ENCODE measurements around the gene KLHL17. TPM values are rescaled to one million over a fixed set of nuclear protein-coding genes. Genes with fewer than 3 reads are reported as not detected.
A peak's percentile ranks its signal among the peaks of the same experiment; 100 is the strongest.

Gene KLHL17
- total RNA-seq, 6 experiments from 2014 or later: 12.2 to 17.5 (median 13.2) TPM

GRCh38 chr1:954927-955326 is 5.5 kb upstream of the KLHL17 start:
- TF ChIP-seq CTCF (IDR thresholded peaks at IDR 0.05): no peak
- Mint-ChIP-seq H3K9me3 (no peaks in the 10 kb centered on the region), H3K4me1 (ENCODE audit: low read depth) (peaks cover 16% of the 10 kb centered on the region), H3K4me3 (no peak overlapping the region), H3K27me3 (ENCODE audit: insufficient read depth) (peaks cover under 1% of the 10 kb centered on the region; the same call in 1 of the 2 replicates), H3K36me3 (ENCODE audit: low read depth) (peaks cover 34% of the 10 kb centered on the region), H3K27ac (no peak overlapping the region)
- no peak for DNase-seq

- no peak for DNase-seq
- H3K4me3 Mint-ChIP-seq: no peak overlapping the region
- H3K27ac Mint-ChIP-seq: no peak overlapping the region
- no peaks in the 10 kb centered on the region for H3K9me3 Mint-ChIP-seq
- peaks cover 16% of the 10 kb centered on the region for H3K4me1 Mint-ChIP-seq (ENCODE audit: low read depth)
- no peaks in the 10 kb centered on the region; the same call in 1 of the 2 replicates for H3K27me3 Mint-ChIP-seq (ENCODE audit: insufficient read depth)
- TF ChIP-seq CTCF (IDR thresholded peaks at IDR 0.05): no peak
- H3K36me3 Mint-ChIP-seq (ENCODE audit: low read depth): peaks cover 29% of the 10 kb centered on the region
These were observed 4.9 kb upstream of the KLHL17 start for GRCh38 chr1:955474-955873.

DNA sequence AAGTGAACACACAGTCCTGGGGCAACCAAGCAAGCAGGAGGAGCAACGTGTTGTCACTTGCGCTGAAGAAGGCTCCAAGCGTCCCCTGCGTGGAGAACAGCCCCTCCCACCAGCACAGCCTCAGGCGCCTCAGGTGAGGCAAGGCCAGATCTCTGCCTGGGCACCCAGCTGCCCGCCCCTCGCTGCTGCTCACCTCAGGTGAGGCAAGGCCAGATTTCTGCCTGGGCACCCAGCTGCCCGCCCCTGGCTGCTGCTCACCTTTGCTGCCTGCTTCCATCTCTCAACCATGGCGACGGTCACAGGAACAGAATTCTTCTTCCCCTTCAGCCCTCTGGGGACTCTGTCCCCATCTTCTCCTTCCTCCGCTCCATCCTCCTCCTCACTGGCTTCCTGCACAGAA is 3.7 kb upstream of the KLHL17 start:
- Mint-ChIP-seq H3K9me3 (no peaks in the 10 kb centered on the region), H3K4me3 (no peak overlapping the region), H3K4me1 (ENCODE audit: low read depth) (peaks cover 16% of the 10 kb centered on the region), H3K27ac (no peak overlapping the region), H3K36me3 (ENCODE audit: low read depth) (peaks cover 21% of the 10 kb centered on the region), H3K27me3 (ENCODE audit: insufficient read depth) (no peaks in the 10 kb centered on the region; the same call in 1 of the 2 replicates)
- TF ChIP-seq CTCF (IDR thresholded peaks at IDR 0.05): no peak
- no peak for DNase-seq

- no peaks in the 10 kb centered on the region for H3K9me3 Mint-ChIP-seq
- H3K4me3 Mint-ChIP-seq: peak within 1 kb of the TSS; percentile 100
- no peaks in the 10 kb centered on the region; the same call in 1 of the 2 replicates for H3K27me3 Mint-ChIP-seq (ENCODE audit: insufficient read depth)
- DNase-seq: peak; percentile 82
- no peak for TF ChIP-seq CTCF (IDR thresholded peaks at IDR 0.05)
- H3K36me3 Mint-ChIP-seq (ENCODE audit: low read depth): peaks cover 21% of the 10 kb centered on the region
- peak within 1 kb of the TSS; percentile 84 for H3K27ac Mint-ChIP-seq
- peaks cover 16% of the 10 kb centered on the region for H3K4me1 Mint-ChIP-seq (ENCODE audit: low read depth)
These were observed 1.3 kb upstream of the KLHL17 start, which contains the start of gene NOC2L for GRCh38 chr1:958823-959730. Gene NOC2L (minus strand): TSS chr1:959256. CDS start chr1:959240, 16 bp downstream.

- H3K27me3 Mint-ChIP-seq (ENCODE audit: insufficient read depth): no peaks in the 10 kb centered on the region; the same call in 1 of the 2 replicates
- DNase-seq: no peak
- TF ChIP-seq CTCF (IDR thresholded peaks at IDR 0.05): no peak
- H3K4me3 Mint-ChIP-seq: peak overlapping the region; percentile 71
- H3K36me3 Mint-ChIP-seq (ENCODE audit: low read depth): peaks cover 20% of the 10 kb centered on the region
- peaks cover 16% of the 10 kb centered on the region for H3K4me1 Mint-ChIP-seq (ENCODE audit: low read depth)
- no peaks in the 10 kb centered on the region for H3K9me3 Mint-ChIP-seq
- H3K27ac Mint-ChIP-seq: peak overlapping the region; percentile 65; the same call in 1 of the 2 replicates
These were observed 537 bp upstream of the KLHL17 start for GRCh38 chr1:959731-960362.
